22Rv1 (cell line): ENCODE results near the gene SFXN4.

Experiments used
- H3K27ac ChIP-seq: fragments of 450-650 bp; 2 replicates; pipeline ENCODE4 v1.5.1; 2017
- ZFX ChIP-seq: fragments of 450-650 bp; IDR thresholded peaks from 2 replicates; pipeline ENCODE4 v1.6.1; 2017; ENCODE audit warnings: antibody characterized with exemption, borderline replicate concordance
- TF ChIP-seq, protein P1 (sequence below): fragments of 450-650 bp; IDR thresholded peaks from 2 replicates; pipeline ENCODE4 v1.5.1; 2017; ENCODE audit warnings: mild to moderate bottlenecking

SFXN4 gene

DNA sequence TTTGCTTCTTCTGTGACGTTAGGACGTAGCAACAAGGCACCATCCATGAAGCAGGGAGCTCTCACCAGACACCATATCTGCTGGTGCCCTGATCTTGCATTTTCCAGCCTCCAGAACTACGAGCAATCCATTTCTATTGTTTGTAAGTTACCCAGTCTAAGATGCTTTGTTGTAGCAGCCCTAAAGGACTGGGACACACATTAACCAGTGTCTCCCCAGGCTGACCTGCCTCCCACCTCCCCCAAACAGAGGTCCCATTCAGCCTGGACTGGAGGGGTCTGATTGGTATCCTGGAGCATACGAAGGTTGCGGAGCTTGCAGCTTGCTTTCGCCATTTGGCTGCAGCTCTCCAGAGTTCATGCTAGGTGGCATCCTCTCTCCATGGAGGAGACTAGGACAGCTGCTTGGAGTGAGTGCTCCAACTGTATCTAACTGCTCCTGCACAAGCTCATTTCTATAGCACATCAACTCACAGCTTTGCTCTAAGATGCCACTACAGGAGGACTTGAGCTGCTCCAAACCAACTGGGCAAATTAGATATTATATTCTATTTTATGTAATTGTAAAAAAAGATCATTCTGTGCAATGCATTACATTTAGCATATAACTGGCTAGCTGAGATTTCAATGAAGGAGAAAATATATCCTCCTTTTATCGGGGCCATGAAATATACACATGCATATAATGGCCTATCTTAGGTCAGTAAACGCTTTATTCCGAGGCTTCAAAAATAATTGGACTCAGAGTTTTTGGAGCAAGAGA lies 33.9 kb upstream of the SFXN4 start:
- H3K27ac ChIP-seq = no peak overlapping the region
- no peak for TF ChIP-seq ZFX
- TF ChIP-seq, protein P1, sequence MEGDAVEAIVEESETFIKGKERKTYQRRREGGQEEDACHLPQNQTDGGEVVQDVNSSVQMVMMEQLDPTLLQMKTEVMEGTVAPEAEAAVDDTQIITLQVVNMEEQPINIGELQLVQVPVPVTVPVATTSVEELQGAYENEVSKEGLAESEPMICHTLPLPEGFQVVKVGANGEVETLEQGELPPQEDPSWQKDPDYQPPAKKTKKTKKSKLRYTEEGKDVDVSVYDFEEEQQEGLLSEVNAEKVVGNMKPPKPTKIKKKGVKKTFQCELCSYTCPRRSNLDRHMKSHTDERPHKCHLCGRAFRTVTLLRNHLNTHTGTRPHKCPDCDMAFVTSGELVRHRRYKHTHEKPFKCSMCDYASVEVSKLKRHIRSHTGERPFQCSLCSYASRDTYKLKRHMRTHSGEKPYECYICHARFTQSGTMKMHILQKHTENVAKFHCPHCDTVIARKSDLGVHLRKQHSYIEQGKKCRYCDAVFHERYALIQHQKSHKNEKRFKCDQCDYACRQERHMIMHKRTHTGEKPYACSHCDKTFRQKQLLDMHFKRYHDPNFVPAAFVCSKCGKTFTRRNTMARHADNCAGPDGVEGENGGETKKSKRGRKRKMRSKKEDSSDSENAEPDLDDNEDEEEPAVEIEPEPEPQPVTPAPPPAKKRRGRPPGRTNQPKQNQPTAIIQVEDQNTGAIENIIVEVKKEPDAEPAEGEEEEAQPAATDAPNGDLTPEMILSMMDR = peak; percentile 86

- TF ChIP-seq ZFX = no peak
- TF ChIP-seq, protein P1 = peak; percentile 40
- no peak overlapping the region for H3K27ac ChIP-seq
Measured at GRCh38 chr10:119198438-119198837, 32.9 kb upstream of the SFXN4 start.

GRCh38 chr10:119197921-119198320 lies 32.4 kb upstream of the SFXN4 start:
- TF ChIP-seq, protein P1 = no peak
- TF ChIP-seq ZFX = no peak
- H3K27ac ChIP-seq = no peak overlapping the region

DNA sequence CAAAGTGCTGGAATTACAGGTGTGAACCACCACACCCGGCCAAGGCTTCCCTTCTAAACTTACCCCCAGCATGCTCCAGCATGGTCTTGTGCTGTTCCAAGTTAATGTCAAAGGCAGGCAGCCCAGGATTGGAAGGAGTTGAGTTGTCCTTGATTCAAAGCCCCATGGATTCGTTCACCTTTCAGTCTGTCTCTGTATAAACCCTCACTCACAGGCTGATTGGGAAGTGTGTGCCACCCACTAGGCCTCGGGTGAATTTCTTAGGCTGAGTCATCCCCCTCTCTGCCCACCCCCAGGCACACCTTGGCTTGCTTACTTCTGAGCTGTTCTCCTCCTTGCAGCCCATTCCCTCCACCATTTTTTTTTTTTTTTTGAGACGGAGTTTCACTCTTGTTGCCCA lies 26.4 kb upstream of the SFXN4 start:
- TF ChIP-seq ZFX = no peak
- TF ChIP-seq, protein P1 = no peak
- no peak overlapping the region for H3K27ac ChIP-seq

DNA sequence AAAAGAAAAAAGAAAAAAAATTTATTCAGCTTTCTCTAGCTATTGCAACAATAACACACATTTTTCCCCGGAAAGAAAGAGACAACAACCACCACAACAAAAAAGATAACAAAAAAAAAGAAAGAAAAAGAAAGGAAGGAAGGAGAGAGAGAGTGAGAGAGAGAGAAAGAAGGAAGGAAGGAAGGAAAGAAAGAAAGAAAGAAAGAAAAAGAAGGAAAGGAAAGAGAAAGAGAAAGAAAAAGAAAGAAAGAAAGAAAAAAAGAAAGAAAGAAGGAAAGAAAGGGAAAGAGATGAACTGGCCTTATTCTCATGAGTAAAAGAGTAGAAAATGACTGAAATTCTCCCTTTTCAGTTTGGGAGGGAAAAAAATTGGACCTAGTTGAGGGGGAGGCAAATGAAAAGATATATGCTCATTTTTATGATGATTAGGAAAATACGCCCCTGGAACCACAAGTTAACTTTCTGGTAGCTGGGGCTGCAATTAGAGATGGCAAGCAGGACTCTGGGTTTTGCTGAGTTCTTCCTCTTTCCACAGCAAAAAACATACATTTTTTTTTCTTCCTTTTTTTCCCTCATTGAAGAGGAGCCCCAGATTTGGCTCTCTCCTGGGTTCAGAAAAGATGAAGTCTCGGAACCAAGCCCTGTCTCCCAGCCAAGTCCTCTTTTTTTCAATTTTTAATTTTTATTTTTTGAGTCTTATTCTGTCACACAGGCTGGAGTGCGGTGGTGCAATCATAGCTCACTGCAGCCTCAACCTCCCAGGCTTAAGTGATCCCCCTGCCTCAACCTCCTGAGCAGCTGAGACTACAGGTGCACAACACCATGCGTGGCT lies 25.7 kb upstream of the SFXN4 start:
- TF ChIP-seq ZFX = no peak
- H3K27ac ChIP-seq = no peak overlapping the region

GRCh38 chr10:119190353-119190752 lies 24.8 kb upstream of the SFXN4 start:
- H3K27ac ChIP-seq = no peak overlapping the region
- no peak for TF ChIP-seq ZFX
- TF ChIP-seq, protein P1 = no peak

GRCh38 chr10:119189811-119190282 lies 24.3 kb upstream of the SFXN4 start:
- no peak overlapping the region for H3K27ac ChIP-seq
- TF ChIP-seq ZFX = no peak
- TF ChIP-seq, protein P1 = no peak
